A549 (cell line): ENCODE measurements around the gene TCAP. TPM values are rescaled to one million over a fixed set of nuclear protein-coding genes. Genes with fewer than 3 reads are reported as not detected.

Source experiments
- ATAC-seq, 2 experiments: fragments of 200-7000 bp in 1 of 2; fragments of >200 bp in 1 of 2; cut with Nextera tagmentation in 1 of 2; cut with Tn5 transposase in 1 of 2; 3 replicates each; pipeline versions ENCODE4 v1.8.0 to v1.9.1; 2018 to 2020; ENCODE audit warnings: mild to moderate bottlenecking in 1 of 2, moderate library complexity in 1 of 2
- CTCF ChIA-PET: fragments of 300-600 bp; sonication (Branson Sonifier 250); formaldehyde crosslinking; extraction: SDS; loops from one replicate; lab custom pipeline; 2021; ENCODE audit warnings: antibody characterized with exemption, inconsistent platforms; lab: Yijun Ruan, JAX
- POLR2A ChIA-PET: fragments of 350-600 bp; formaldehyde crosslinking; extraction: SDS; loops from one replicate; lab custom pipeline; 2021; ENCODE audit warnings: antibody characterized with exemption, inconsistent platforms; lab: Yijun Ruan, JAX
- DNase-seq, 2 experiments: peaks; one replicate each; pipeline versions ENCODE4 v3.0.0 to v3.0.0-alpha.2; 2011 to 2016; ENCODE audit warnings: low read depth in 1 of 2, low spot score in 1 of 2
- FAIRE-seq: peaks from 2 replicates; lab custom pipeline; 2011; peaks lifted over from hg19 to GRCh38; lab: Jason Lieb, UNC
- H3K27ac ChIP-seq, 2 experiments: fragments of >200 bp; sonication (Bioruptor Twin); formaldehyde crosslinking; 3 replicates each; pipeline ENCODE4 v1.5.1; 2016 to 2017
- H3K4me1 ChIP-seq: fragments of >200 bp; sonication (Bioruptor Twin); formaldehyde crosslinking; 3 replicates; pipeline ENCODE4 v1.6.1; 2016
- H3K4me2 ChIP-seq: fragments of >200 bp; sonication (Bioruptor Twin); formaldehyde crosslinking; 3 replicates; pipeline ENCODE4 v1.6.1; 2016
- H3K4me3 ChIP-seq: fragments of >200 bp; sonication (Bioruptor Twin); formaldehyde crosslinking; 3 replicates; pipeline ENCODE4 v1.5.1; 2016
- H3K9me3 ChIP-seq: fragments of >200 bp; sonication (Bioruptor Twin); formaldehyde crosslinking; 3 replicates; pipeline ENCODE4 v1.6.1; 2016
- GATA3 ChIP-seq: IDR thresholded peaks from 2 replicates; pipeline ENCODE4 v1.6.1; 2012; ENCODE audit warnings: borderline replicate concordance
- HOXB13 ChIP-seq: fragments of 250-450 bp; sonication (Bioruptor Pico); IDR thresholded peaks from 2 replicates; pipeline ENCODE4 v1.5.0; 2020; ENCODE audit warnings: low read depth, mild to moderate bottlenecking, moderate library complexity
- NPAS2 ChIP-seq: fragments of 250-450 bp; sonication (Bioruptor Pico); IDR thresholded peaks from 2 replicates; pipeline ENCODE4 v1.8.0; 2022; ENCODE audit warnings: mild to moderate bottlenecking, moderate library complexity, borderline replicate concordance
- RFX5 ChIP-seq: fragments of 450-650 bp; IDR thresholded peaks from 2 replicates; pipeline ENCODE4 v1.7.1; 2014; ENCODE audit warnings: antibody characterized with exemption, mild to moderate bottlenecking, moderate library complexity
- TP53 ChIP-seq: fragments of 250-450 bp; sonication (Bioruptor Pico); IDR thresholded peaks from 2 replicates; pipeline ENCODE4 v1.5.0; 2021; ENCODE audit warnings: mild to moderate bottlenecking, moderate library complexity
- WGBS: methylation state at CpG from one replicate; pipeline ENCODE4 v1.1.6; 2017; ENCODE audit errors: missing lambda C conversion rate; 5-methylcytosine and 5-hydroxymethylcytosine counted together
- polyA plus RNA-seq, 4 experiments: library from polyadenylated mRNA; depleted of rRNA in 3 of 4; stranded (reverse); fragments of >200 nt; fragmentation: RNase III in 1 of 4; extraction: RNeasy Plus Mini Kit Qiagen cat#74134 plus additional on column Dnase treatment in 1 of 4; gene quantifications; 2 replicates in 3 of 4; 3 replicates in 1 of 4; pipeline ENCODE4 v1.2.3, GENCODE V29; 2011 to 2017
- TF ChIP-seq, protein P1 (sequence below): IDR thresholded peaks from 2 replicates; pipeline ENCODE4 v1.6.1; 2012; ENCODE audit warnings: low read depth, borderline replicate concordance
- TF ChIP-seq, protein P2 (sequence below): fragments of >200 bp; sonication (Bioruptor Twin); formaldehyde crosslinking; IDR thresholded peaks from 3 replicates; pipeline ENCODE4 v1.5.1; 2016
- TF ChIP-seq, protein P3 (sequence below): IDR thresholded peaks from 2 replicates; pipeline ENCODE4 v1.6.1; 2012
- TF ChIP-seq, protein P4 (sequence below): fragments of >200 bp; sonication (Bioruptor Twin); formaldehyde crosslinking; IDR thresholded peaks from 3 replicates; pipeline ENCODE4 v1.6.1; 2016
- TF ChIP-seq, protein P5 (sequence below): fragments of 250-450 bp; sonication (Bioruptor Pico); IDR thresholded peaks from 2 replicates; pipeline ENCODE4 v1.5.0; 2021; ENCODE audit warnings: mild to moderate bottlenecking, moderate library complexity, borderline replicate concordance

Gene TCAP
- polyA plus RNA-seq, 2 of the 4 experiments (the other 2 are of a cell fraction), result 0.41 to 1.2 TPM

DNA sequence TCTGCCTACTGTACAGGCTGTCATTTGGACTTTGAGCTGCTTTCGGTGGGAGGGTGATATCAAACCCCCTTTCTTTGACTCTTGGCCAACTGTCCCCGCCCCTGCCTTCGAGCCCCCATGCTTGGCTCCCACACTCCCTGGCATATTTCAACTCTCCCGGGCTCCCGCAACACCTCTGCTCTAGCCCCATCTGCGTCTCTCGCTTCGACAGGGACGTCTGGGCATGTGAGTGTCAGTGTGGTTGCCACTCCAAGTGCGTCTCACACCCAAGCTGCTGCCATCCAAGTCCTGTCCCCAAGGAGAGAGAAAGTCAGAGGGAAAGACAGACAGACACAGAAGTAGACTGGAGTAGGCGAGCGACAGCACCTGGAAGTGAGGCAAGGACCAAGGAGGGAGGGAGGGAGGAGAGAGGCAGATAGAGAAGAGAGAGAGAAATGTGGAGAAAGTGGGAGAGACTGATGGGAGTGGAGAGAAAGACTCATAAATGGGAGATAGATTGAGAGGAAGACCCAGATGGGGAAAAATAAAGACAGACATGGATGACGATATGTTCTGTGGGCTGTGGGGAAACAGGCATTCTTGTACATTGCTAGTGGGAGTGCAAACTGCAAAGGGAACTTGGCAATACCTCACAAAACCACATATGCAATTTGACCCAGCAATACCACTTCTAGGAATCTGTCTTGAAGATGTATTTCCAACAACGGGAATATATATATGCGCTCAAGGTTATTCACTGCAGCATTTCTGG is 16.4 kb upstream of the TCAP start:
- H3K4me1 ChIP-seq, result no peaks in the 10 kb centered on the region; the same call in 2 of the 3 replicates
- ChIA-PET CTCF (interaction anchor here (1.0 to 48.4 kb wide), 3 partner anchors 32 to 427 kb away, joined by 3 to 1581 read pairs (median 1391); partner anchors contain the start of genes ERBB2, NEUROD2, PGAP3 and PNMT), POLR2A (no interaction called here)
- TF ChIP-seq, protein P1, sequence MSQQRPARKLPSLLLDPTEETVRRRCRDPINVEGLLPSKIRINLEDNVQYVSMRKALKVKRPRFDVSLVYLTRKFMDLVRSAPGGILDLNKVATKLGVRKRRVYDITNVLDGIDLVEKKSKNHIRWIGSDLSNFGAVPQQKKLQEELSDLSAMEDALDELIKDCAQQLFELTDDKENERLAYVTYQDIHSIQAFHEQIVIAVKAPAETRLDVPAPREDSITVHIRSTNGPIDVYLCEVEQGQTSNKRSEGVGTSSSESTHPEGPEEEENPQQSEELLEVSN, result no peak
- TF ChIP-seq, protein P2, sequence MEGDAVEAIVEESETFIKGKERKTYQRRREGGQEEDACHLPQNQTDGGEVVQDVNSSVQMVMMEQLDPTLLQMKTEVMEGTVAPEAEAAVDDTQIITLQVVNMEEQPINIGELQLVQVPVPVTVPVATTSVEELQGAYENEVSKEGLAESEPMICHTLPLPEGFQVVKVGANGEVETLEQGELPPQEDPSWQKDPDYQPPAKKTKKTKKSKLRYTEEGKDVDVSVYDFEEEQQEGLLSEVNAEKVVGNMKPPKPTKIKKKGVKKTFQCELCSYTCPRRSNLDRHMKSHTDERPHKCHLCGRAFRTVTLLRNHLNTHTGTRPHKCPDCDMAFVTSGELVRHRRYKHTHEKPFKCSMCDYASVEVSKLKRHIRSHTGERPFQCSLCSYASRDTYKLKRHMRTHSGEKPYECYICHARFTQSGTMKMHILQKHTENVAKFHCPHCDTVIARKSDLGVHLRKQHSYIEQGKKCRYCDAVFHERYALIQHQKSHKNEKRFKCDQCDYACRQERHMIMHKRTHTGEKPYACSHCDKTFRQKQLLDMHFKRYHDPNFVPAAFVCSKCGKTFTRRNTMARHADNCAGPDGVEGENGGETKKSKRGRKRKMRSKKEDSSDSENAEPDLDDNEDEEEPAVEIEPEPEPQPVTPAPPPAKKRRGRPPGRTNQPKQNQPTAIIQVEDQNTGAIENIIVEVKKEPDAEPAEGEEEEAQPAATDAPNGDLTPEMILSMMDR, result no peak
- no peak for TF ChIP-seq TP53 (CRISPR knock-in tag)
- TF ChIP-seq, protein P3, sequence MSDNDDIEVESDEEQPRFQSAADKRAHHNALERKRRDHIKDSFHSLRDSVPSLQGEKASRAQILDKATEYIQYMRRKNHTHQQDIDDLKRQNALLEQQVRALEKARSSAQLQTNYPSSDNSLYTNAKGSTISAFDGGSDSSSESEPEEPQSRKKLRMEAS, result no peak
- H3K9me3 ChIP-seq, result no peaks in the 10 kb centered on the region
- DNase-seq (no peak), FAIRE-seq (no peak), ATAC-seq (no peak)
- H3K4me3 ChIP-seq, result no peak overlapping the region
- WGBS, result 93% methylated on average over 15 of the region's 15 CpGs
- H3K27ac ChIP-seq, result no peak overlapping the region
- H3K4me2 ChIP-seq, result no peak overlapping the region

DNA sequence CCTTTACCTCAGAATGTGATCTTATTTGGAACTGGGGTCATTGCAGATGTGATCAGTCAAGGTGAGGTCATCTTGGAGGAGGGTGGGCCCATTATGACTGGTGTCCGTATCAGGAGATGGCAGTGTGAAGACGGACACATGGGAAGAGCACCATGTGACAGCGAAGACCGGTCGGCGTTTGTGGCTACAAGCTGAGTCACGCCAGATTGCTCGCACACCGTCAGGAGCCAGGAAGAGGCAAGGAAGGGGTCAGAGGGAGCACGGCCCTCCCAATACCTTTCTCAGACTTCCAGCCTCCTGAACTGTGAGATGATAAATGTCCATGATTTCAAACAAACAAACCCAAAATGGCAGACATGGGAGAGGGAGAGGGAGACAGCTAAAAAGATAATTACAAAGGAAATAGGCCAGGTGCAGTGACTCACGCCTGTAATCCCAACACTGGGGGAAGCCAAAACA is 15.0 kb upstream of the TCAP start:
- TF ChIP-seq, protein P4, sequence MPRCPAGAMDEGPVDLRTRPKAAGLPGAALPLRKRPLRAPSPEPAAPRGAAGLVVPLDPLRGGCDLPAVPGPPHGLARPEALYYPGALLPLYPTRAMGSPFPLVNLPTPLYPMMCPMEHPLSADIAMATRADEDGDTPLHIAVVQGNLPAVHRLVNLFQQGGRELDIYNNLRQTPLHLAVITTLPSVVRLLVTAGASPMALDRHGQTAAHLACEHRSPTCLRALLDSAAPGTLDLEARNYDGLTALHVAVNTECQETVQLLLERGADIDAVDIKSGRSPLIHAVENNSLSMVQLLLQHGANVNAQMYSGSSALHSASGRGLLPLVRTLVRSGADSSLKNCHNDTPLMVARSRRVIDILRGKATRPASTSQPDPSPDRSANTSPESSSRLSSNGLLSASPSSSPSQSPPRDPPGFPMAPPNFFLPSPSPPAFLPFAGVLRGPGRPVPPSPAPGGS, result no peak
- TF ChIP-seq, protein P3, result no peak
- no peak for TF ChIP-seq RFX5
- ChIA-PET CTCF (interaction anchor here (1.6 to 48.4 kb wide), 4 partner anchors 33 to 102 kb away, joined by 7 to 1581 read pairs (median 700); partner anchors contain the start of genes ERBB2, MIEN1, NEUROD2 and PGAP3), POLR2A (interaction anchor here (0.6 kb wide), 1 partner anchor 31 kb away, joined by 3 read pairs; no protein-coding TSS in a partner anchor)
- Histone ChIP-seq H3K27ac (no peak overlapping the region), H3K9me3 (no peaks in the 10 kb centered on the region), H3K4me3 (no peak overlapping the region), H3K4me2 (no peak overlapping the region), H3K4me1 (no peaks in the 10 kb centered on the region; the same call in 2 of the 3 replicates)
- 91% methylated on average over 11 of the region's 11 CpGs for WGBS
- no peak for ATAC-seq
- no peak for DNase-seq
- FAIRE-seq, result no peak

DNA sequence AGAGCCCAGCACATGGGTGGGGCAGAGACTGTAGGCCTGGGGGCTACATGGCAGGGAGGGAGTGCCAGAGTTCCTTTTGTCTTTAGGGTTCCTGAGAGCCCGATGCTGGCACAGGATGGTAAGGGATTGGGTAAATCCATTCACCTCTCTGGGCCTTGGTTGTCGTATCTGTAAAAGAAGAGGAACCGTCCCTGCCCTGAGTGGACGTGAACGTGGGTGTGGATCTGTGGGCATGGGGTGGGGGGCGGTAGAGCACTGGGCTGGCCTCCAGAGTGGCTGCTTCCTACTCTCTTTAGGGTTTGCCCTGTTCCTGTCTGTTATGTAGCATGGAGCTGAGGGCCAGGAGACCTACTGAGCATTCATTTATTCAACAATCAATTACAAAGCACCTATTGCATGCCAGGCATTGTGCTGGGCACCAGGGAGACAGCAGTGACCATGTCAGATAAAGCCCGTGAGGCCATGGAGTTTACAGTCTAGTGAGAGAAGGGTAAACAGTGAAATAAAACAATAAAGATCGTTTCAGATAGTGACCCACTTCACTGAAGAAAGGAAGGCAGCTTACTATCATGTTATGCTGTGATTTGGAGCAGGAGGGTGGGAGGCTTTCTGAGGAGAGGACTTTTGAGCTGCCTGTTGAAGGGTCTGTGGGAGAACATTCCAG is 13.1 kb upstream of the TCAP start:
- no peak for ATAC-seq
- H3K27ac ChIP-seq, result no peak overlapping the region
- TF ChIP-seq HOXB13, result no peak
- TF ChIP-seq, protein P5, sequence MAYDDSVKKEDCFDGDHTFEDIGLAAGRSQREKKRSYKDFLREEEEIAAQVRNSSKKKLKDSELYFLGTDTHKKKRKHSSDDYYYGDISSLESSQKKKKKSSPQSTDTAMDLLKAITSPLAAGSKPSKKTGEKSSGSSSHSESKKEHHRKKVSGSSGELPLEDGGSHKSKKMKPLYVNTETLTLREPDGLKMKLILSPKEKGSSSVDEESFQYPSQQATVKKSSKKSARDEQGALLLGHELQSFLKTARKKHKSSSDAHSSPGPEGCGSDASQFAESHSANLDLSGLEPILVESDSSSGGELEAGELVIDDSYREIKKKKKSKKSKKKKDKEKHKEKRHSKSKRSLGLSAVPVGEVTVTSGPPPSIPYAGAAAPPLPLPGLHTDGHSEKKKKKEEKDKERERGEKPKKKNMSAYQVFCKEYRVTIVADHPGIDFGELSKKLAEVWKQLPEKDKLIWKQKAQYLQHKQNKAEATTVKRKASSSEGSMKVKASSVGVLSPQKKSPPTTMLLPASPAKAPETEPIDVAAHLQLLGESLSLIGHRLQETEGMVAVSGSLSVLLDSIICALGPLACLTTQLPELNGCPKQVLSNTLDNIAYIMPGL (CRISPR knock-in tag), result no peak
- no peak for TF ChIP-seq GATA3
- TF ChIP-seq NPAS2 (CRISPR knock-in tag), result no peak
- H3K4me1 ChIP-seq, result no peaks in the 10 kb centered on the region
- H3K9me3 ChIP-seq, result no peaks in the 10 kb centered on the region
- FAIRE-seq, result no peak
- POLR2A ChIA-PET, result interaction anchor here (0.5 to 1.2 kb wide), 3 partner anchors 17 to 102 kb away, joined by 3 to 4 read pairs (median 3); partner anchors contain the start of gene ERBB2
- CTCF ChIA-PET, result interaction anchor here (1.0 to 48.4 kb wide), 7 partner anchors 32 to 104 kb away, joined by 3 to 1581 read pairs (median 8); partner anchors contain the start of genes ERBB2, MIEN1, NEUROD2 and PGAP3
- no peak overlapping the region for H3K4me3 ChIP-seq
- H3K4me2 ChIP-seq, result no peak overlapping the region
- DNase-seq, result no peak
- 76% methylated on average over 8 of the region's 8 CpGs for WGBS
